Adrenal gland (tissue), 5 donors: Measurements from ENCODE around the gene KCNJ4.

Experiments used
- POLR2A ChIP-seq, 2 donors: fragments of 450-650 bp; IDR thresholded peaks; one replicate each; pipeline ENCODE4 v1.6.1; 2017; ENCODE audit warnings: antibody characterized with exemption in 2 of 2, mild to moderate bottlenecking in 2 of 2, moderate library complexity in 1 of 2
- TF ChIP-seq, protein P1 (sequence below), 6 experiments: fragments of 450-650 bp in 4 of 6; fragments of 200-600 bp in 2 of 6; sonication (generic) in 1 of 6; IDR thresholded peaks; 1 replicate in 5 of 6; 2 replicates in 1 of 6; pipeline versions ENCODE4 v1.5.1 to v1.8.0; 2016 to 2021; ENCODE audit warnings: antibody characterized with exemption in 6 of 6, mild to moderate bottlenecking in 2 of 6, moderate library complexity in 1 of 6
- donor health status: DM: no; HTN: no; CAD: no.

DNA sequence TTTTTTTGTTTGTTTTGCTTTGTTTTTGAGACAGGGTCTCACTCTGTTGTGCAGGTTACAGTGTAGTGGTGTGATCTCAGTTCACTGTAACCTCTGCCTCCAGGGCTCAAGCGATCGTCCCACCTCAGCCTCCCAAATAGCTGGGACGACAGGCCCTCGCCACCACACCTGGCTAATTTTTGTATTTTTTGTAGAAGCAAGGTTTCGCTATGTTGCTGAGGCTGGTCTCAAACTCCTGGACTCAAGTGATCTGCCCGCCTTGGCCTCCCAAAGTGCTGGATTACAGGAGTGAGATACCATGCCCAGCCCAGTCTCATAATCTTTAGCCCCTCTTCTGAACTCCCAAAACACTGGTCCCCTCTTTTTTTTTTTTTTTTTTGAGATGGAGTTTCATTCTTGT lies 50.6 kb downstream of the KCNJ4 start:
- TF ChIP-seq, protein P1, sequence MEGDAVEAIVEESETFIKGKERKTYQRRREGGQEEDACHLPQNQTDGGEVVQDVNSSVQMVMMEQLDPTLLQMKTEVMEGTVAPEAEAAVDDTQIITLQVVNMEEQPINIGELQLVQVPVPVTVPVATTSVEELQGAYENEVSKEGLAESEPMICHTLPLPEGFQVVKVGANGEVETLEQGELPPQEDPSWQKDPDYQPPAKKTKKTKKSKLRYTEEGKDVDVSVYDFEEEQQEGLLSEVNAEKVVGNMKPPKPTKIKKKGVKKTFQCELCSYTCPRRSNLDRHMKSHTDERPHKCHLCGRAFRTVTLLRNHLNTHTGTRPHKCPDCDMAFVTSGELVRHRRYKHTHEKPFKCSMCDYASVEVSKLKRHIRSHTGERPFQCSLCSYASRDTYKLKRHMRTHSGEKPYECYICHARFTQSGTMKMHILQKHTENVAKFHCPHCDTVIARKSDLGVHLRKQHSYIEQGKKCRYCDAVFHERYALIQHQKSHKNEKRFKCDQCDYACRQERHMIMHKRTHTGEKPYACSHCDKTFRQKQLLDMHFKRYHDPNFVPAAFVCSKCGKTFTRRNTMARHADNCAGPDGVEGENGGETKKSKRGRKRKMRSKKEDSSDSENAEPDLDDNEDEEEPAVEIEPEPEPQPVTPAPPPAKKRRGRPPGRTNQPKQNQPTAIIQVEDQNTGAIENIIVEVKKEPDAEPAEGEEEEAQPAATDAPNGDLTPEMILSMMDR (IDR thresholded peaks at IDR 0.05) = no peak
- no peak for TF ChIP-seq POLR2A (IDR thresholded peaks at IDR 0.05)
